ENCODE results near the gene LRRFIP1. TPM values are rescaled to one million over a fixed set of nuclear protein-coding genes. Genes with fewer than 3 reads are reported as not detected.

The LRRFIP1 gene
- polyA plus RNA-seq, 2 of the 4 experiments (the other 2 are of a cell fraction) = 75.6 to 93.0 TPM

DNA sequence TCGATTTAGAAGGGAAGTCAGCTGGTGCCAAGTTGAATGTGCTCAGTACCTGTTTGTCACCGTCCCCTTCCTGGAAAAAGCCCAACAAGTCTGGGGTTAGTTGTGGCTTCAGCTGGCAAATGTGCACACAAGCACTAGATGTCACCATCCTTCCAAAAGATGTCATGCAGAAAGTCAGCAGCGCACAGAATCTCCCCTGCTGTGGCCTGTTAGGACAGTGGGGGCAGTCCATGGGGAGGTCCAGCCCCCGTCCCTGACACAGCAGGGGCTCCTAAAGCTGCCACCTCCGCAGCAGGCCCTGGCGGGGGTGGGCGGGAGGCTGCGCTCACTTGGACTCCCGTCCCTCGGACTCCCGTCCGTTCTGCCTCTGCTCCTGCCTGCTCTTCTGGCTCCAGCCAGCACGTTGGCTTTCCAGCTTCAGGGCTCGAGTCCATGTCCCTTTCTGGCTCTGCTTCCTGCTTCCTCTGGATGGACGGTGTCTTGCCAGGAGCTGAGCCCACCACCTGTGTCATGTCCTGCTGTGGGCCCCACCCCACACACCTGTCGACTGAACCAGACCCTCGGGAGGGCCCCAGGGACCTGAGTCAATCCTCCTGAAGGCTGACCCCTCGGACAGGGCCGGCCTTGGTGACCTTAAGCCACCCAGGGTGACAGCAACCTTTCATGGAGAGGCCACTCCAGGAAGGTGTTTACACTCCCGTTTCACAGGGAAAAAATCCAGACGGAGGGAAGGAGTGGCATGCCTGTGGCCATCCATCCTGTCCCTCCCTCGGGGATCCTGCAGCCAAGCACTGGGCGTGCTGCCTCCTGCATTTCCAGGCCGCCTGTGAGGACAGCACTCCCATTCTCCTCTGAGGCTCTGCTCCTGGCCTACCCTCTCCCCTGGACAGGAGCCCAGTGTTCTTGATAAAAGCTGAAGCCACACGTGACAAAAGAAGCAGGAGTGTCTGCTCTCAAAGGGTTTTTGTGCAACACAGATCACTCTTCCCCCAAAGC, 45.3 kb upstream of the LRRFIP1 start:
- Histone ChIP-seq H3K27ac (peak overlapping the region in 1 of 2 experiments; percentile 36; a peak in 3 of 6 replicates), H3K4me2 (no peak overlapping the region), H3K9me3 (no peaks in the 10 kb centered on the region), H3K4me3 (no peak overlapping the region), H3K4me1 (0 out of 3 replicates have a peak, but pooled peaks cover 2% of the 10 kb centered on the region)
- WGBS (ENCODE audit: missing lambda C conversion rate) = 59% methylated on average over 20 of the region's 25 CpGs
- POLR2A ChIA-PET = no interaction called here
- TF ChIP-seq SREBF2 (IDR thresholded peaks at IDR 0.05) (no peak), RAD21 (conservative IDR thresholded peaks at IDR 0.05 in 1 of 2, IDR thresholded peaks at IDR 0.05 in 1 of 2) (peak; percentile 59 to 61), HOXB5 (CRISPR knock-in tag; IDR thresholded peaks at IDR 0.05) (no peak), TP53 (CRISPR knock-in tag; IDR thresholded peaks at IDR 0.05) (no peak), SMC3 (IDR thresholded peaks at IDR 0.05) (peak; percentile 41; the same call in 2 of the 3 replicates)
- TF ChIP-seq, protein P1, sequence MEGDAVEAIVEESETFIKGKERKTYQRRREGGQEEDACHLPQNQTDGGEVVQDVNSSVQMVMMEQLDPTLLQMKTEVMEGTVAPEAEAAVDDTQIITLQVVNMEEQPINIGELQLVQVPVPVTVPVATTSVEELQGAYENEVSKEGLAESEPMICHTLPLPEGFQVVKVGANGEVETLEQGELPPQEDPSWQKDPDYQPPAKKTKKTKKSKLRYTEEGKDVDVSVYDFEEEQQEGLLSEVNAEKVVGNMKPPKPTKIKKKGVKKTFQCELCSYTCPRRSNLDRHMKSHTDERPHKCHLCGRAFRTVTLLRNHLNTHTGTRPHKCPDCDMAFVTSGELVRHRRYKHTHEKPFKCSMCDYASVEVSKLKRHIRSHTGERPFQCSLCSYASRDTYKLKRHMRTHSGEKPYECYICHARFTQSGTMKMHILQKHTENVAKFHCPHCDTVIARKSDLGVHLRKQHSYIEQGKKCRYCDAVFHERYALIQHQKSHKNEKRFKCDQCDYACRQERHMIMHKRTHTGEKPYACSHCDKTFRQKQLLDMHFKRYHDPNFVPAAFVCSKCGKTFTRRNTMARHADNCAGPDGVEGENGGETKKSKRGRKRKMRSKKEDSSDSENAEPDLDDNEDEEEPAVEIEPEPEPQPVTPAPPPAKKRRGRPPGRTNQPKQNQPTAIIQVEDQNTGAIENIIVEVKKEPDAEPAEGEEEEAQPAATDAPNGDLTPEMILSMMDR (IDR thresholded peaks at IDR 0.05) = peak; percentile 41; the same call in 2 of the 3 replicates
- FAIRE-seq (no peak), DNase-seq (ENCODE audit: low read depth in 1 of 2, low spot score in 1 of 2) (peak in 1 of 2 experiments; percentile 58), ATAC-seq (peak; percentile 70)
- CTCF ChIA-PET = interaction anchor here (0.6 to 9.1 kb wide), 10 partner anchors 10 to 1003 kb away, joined by 3 to 97 read pairs (median 4); no protein-coding TSS in a partner anchor

DNA sequence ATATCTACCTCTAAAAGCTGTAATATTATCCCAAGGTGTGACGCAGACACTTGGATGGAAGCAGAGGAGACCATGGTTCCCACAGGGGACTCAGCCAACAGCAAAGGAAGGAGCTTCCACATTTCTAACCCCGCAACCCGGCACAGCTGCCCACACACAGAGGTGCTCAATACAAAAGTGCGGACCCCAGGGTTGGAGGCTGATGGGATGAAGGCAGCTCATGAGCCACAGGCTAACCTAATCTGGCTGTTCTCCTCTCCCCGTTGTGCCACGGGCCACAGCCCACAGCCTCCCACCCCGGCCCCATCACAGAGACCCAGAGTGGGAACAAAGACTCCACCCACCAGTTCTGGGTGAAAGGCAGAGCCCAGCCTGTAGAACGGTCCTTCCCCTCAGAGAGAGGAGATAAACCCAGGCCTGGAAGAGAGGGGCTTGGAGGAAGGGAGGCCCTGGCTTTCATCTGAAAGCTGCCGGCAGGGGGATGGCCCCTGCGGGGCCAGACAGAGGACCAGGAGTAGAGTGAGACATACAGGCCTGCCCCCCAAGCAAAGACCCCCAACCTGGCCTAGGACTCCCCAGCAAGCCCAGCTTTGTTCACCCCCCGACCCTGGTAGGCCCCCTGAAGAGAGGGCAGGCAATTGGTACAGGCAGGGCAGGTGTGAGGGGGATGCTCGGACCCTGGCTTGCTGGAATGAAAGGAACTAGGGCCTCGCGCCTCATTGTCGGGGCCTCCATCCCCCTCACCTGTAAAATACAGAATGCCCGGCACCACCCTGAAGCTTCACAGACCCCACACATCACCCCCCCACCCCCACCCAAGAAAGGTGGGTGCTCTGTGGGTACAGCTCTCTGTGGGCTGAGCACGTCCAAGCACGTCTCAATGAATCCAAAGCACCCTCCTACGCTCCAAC, 43.7 kb upstream of the LRRFIP1 start:
- Histone ChIP-seq H3K4me3 (no peak overlapping the region), H3K27ac (no peak overlapping the region), H3K9me3 (no peaks in the 10 kb centered on the region), H3K4me1 (0 out of 3 replicates have a peak, but pooled peaks cover 2% of the 10 kb centered on the region), H3K4me2 (no peak overlapping the region)
- no peak for TF ChIP-seq ZFP36 (IDR thresholded peaks at IDR 0.05; ENCODE audit: borderline replicate concordance, partially characterized antibody)
- TF ChIP-seq, protein P2, sequence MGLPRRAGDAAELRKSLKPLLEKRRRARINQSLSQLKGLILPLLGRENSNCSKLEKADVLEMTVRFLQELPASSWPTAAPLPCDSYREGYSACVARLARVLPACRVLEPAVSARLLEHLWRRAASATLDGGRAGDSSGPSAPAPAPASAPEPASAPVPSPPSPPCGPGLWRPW (IDR thresholded peaks at IDR 0.05) = no peak
- TF ChIP-seq TFCP2L1 (CRISPR knock-in tag; IDR thresholded peaks at IDR 0.05) = no peak
- no peak for TF ChIP-seq MAZ (IDR thresholded peaks at IDR 0.05; ENCODE audit: borderline replicate concordance, low read depth, low read length)
- TF ChIP-seq CEBPB (IDR thresholded peaks at IDR 0.05) = no peak
- WGBS (ENCODE audit: missing lambda C conversion rate) = 88% methylated on average over 16 of the region's 19 CpGs
- ATAC-seq = no peak
- ChIA-PET CTCF (interaction anchor here (0.8 to 9.1 kb wide), 7 partner anchors 8 to 190 kb away, joined by 3 to 97 read pairs (median 6); no protein-coding TSS in a partner anchor), POLR2A (no interaction called here)
- no peak for FAIRE-seq
- no peak for DNase-seq (ENCODE audit: low read depth in 1 of 2, low spot score in 1 of 2)

DNA sequence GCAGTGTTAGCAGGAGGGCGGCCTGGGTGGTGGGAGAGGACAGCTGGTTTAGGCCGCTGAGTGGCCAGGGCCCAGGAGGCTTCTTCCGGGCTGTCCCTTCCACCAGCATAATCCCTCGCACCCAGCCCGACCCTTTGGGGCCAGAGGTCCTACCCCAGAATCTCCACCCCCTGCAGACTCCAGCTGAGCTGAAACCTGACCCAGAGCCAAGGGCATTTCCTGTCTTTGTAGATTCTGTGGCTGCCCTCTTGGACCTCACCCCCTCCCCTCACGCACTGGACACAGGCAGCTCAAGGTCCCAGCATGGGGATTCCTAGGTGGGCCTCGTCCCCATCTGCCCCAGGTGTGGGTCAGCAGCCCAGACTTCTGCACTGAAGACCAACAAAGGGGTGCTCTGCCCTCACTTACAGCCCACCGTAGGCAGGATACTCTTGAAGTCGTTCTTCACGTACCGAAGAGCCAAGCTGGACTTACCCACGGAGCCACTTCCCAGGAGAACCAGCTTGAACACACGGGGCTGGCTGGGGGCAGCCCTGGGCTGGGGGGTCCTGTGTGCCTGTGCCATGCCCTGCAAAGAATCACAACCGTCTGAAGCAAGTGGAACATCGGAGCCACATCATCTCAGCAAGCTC, 41.7 kb upstream of the LRRFIP1 start:
- Histone ChIP-seq H3K4me2 (no peak overlapping the region), H3K4me1 (peaks cover 13% of the 10 kb centered on the region), H3K4me3 (no peak overlapping the region), H3K27ac (no peak overlapping the region), H3K9me3 (no peaks in the 10 kb centered on the region)
- ChIA-PET POLR2A (no interaction called here), CTCF (interaction anchor here (1.3 to 9.1 kb wide), 5 partner anchors 10 to 164 kb away, joined by 3 to 97 read pairs (median 6); no protein-coding TSS in a partner anchor)
- DNase-seq (ENCODE audit: low read depth in 1 of 2, low spot score in 1 of 2) = no peak
- no peak for TF ChIP-seq CBX2 (IDR thresholded peaks at IDR 0.05; ENCODE audit: borderline replicate concordance, low read depth)
- TF ChIP-seq MAFK (IDR thresholded peaks at IDR 0.05; ENCODE audit: partially characterized antibody) = no peak
- no peak for TF ChIP-seq HOXA7 (CRISPR knock-in tag; IDR thresholded peaks at IDR 0.05)
- no peak for TF ChIP-seq NFE2L2 (conservative IDR thresholded peaks at IDR 0.05; ENCODE audit: low read length)
- no peak for TF ChIP-seq TFCP2L1 (CRISPR knock-in tag; IDR thresholded peaks at IDR 0.05)
- TF ChIP-seq HDAC2 (IDR thresholded peaks at IDR 0.05) = no peak
- no peak for TF ChIP-seq RNF2 (IDR thresholded peaks at IDR 0.05; ENCODE audit: borderline replicate concordance, low read depth)
- no peak for TF ChIP-seq ZSCAN20 (CRISPR knock-in tag; IDR thresholded peaks at IDR 0.05)
- no peak for TF ChIP-seq EP300 (IDR thresholded peaks at IDR 0.05)
- TF ChIP-seq, protein P3, sequence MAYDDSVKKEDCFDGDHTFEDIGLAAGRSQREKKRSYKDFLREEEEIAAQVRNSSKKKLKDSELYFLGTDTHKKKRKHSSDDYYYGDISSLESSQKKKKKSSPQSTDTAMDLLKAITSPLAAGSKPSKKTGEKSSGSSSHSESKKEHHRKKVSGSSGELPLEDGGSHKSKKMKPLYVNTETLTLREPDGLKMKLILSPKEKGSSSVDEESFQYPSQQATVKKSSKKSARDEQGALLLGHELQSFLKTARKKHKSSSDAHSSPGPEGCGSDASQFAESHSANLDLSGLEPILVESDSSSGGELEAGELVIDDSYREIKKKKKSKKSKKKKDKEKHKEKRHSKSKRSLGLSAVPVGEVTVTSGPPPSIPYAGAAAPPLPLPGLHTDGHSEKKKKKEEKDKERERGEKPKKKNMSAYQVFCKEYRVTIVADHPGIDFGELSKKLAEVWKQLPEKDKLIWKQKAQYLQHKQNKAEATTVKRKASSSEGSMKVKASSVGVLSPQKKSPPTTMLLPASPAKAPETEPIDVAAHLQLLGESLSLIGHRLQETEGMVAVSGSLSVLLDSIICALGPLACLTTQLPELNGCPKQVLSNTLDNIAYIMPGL (CRISPR knock-in tag; IDR thresholded peaks at IDR 0.05; ENCODE audit: borderline replicate concordance) = no peak
- TF ChIP-seq MAZ (IDR thresholded peaks at IDR 0.05; ENCODE audit: borderline replicate concordance, low read depth, low read length) = no peak
- FAIRE-seq = no peak
- WGBS (ENCODE audit: missing lambda C conversion rate) = 72% methylated on average over 15 of the region's 15 CpGs
- no peak for ATAC-seq

Measured in A549 (cell line).